ENCODE data around the gene USP12. TPM values are rescaled to one million over a fixed set of nuclear protein-coding genes. Genes with fewer than 3 reads are reported as not detected.
"Not testable (repeated sequence)": the region's sequence is repeated elsewhere in the genome, so short reads cannot be mapped to it uniquely, and the experiment has no call there.

Gene USP12
- total RNA-seq, 1 donor from 2014 or later: 19.1 TPM

DNA sequence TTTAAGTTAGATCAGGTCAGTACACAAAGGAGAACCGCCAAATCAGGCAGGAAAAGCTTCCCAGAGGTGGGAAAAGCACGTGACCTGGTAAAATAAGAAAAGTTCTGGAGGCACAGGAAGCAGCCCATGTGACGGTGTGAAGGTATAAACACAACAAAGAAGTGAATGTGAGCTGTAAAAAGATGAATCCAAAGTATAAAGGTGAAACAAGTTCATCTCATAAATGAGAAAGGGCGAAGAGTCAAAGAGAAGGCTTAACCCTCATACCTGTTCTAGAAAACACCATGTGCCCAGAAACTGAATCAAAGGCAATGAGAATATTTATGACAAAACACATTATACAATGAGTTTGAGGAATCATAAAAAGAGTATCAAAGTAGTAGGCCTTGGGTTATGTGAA lies 47.0 kb downstream of the USP12 start:
- Mint-ChIP-seq H3K9me3 (peaks cover 7% of the 10 kb centered on the region), H3K4me3 (no peak overlapping the region), H3K36me3 (peaks cover 24% of the 10 kb centered on the region)

DNA sequence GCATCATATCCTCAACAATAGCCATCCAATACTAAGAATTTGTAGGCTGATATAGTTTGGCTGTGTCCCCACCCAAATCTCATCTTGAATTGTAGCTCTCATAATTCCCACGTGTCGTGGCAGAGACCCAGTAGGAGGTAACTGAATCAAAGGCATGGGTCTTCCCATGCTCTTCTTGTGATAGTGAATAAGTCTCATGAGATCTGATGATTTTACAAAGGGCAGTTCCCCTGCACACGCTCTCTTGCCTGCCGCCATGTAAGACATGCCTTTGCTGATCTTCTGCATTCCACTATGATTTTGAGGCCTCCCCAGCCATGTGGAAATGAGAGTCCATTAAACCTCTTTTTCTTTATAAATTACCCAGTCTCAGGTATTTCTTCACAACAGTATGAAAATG lies 48.2 kb downstream of the USP12 start:
- peaks cover 24% of the 10 kb centered on the region for H3K36me3 Mint-ChIP-seq
- H3K4me3 Mint-ChIP-seq; DNase-seq (ENCODE audit: extremely low spot score, unreplicated experiment); H3K27me3 Mint-ChIP-seq; H3K4me1 Mint-ChIP-seq (ENCODE audit: unreplicated experiment); H3K27ac Mint-ChIP-seq; H3K9me3 Mint-ChIP-seq: not testable (repeated sequence)

More for the DNA sequence above, 47.0 kb downstream of the USP12 start:
- Mint-ChIP-seq H3K27ac (no peak overlapping the region), H3K27me3 (no peaks in the 10 kb centered on the region), H3K4me1 (ENCODE audit: unreplicated experiment) (peaks cover 1% of the 10 kb centered on the region)
- DNase-seq (ENCODE audit: extremely low spot score, unreplicated experiment): no peak
- TF ChIP-seq CTCF (conservative IDR thresholded peaks at IDR 0.05): no peak

- Mint-ChIP-seq H3K4me3 (no peak overlapping the region), H3K27ac (no peak overlapping the region), H3K36me3 (peaks cover 30% of the 10 kb centered on the region), H3K4me1 (ENCODE audit: unreplicated experiment) (peaks cover 11% of the 10 kb centered on the region), H3K27me3 (no peaks in the 10 kb centered on the region), H3K9me3 (peaks cover 7% of the 10 kb centered on the region)
- no peak for TF ChIP-seq CTCF (conservative IDR thresholded peaks at IDR 0.05)
- no peak for DNase-seq (ENCODE audit: extremely low spot score, unreplicated experiment)
Observed at GRCh38 chr13:27122036-27122435, 49.6 kb downstream of the USP12 start.

DNA sequence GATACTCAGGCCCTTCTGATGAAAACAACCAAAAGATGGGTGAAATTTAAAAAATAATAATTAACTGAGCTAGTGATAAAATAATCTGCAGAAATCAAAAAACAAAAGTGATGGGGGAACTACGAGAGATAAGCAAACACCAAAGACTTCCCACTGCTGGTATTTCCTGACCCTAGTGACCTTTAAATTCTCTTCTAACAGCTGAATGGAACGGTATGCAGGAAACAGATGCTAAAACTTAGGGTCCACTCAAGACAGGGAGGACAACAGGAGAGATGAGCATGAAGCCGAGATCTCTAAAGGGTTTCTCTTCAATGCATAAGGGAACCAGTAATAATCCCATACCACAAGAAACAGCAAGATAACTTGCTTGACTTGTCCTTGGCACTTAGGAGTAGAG lies 50.8 kb downstream of the USP12 start:
- peaks cover 11% of the 10 kb centered on the region for H3K4me1 Mint-ChIP-seq (ENCODE audit: unreplicated experiment)
- H3K4me3 Mint-ChIP-seq: no peak overlapping the region
- no peaks in the 10 kb centered on the region for H3K27me3 Mint-ChIP-seq
- no peak for TF ChIP-seq CTCF (conservative IDR thresholded peaks at IDR 0.05)
- H3K36me3 Mint-ChIP-seq: peaks cover 35% of the 10 kb centered on the region
- DNase-seq (ENCODE audit: extremely low spot score, unreplicated experiment): no peak
- peaks cover 7% of the 10 kb centered on the region for H3K9me3 Mint-ChIP-seq
- no peak overlapping the region for H3K27ac Mint-ChIP-seq

DNA sequence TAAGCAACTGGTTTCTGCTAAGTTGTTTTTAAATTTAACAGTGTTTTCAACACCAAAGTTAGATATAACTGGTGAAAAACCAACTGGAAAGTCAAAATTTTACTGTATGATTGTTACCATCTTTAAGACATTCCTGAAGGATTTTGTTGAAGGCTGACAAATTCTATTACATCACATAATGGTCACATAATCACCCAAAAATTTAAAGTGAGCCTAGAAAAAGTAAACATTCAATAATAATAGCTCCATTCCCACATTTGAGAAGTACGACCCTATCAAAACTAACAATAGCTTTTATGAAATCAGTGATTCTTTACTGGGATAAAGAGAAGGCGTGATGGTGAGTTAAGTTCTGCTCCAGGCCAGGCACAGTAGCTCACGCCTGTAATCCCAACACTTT lies 51.6 kb downstream of the USP12 start:
- H3K27me3 Mint-ChIP-seq: no peaks in the 10 kb centered on the region
- H3K4me1 Mint-ChIP-seq (ENCODE audit: unreplicated experiment): peaks cover 11% of the 10 kb centered on the region
- TF ChIP-seq CTCF (conservative IDR thresholded peaks at IDR 0.05): no peak
- H3K4me3 Mint-ChIP-seq: no peak overlapping the region
- H3K9me3 Mint-ChIP-seq: peaks cover 7% of the 10 kb centered on the region
- no peak for DNase-seq (ENCODE audit: extremely low spot score, unreplicated experiment)
- no peak overlapping the region for H3K27ac Mint-ChIP-seq
- peaks cover 39% of the 10 kb centered on the region for H3K36me3 Mint-ChIP-seq

- Mint-ChIP-seq H3K4me1 (ENCODE audit: unreplicated experiment) (peaks cover 11% of the 10 kb centered on the region), H3K4me3 (no peak overlapping the region), H3K9me3 (peaks cover 6% of the 10 kb centered on the region), H3K36me3 (peaks cover 34% of the 10 kb centered on the region), H3K27ac (no peak overlapping the region), H3K27me3 (no peaks in the 10 kb centered on the region)
- no peak for DNase-seq (ENCODE audit: extremely low spot score, unreplicated experiment)
- no peak for TF ChIP-seq CTCF (conservative IDR thresholded peaks at IDR 0.05)
Observed at GRCh38 chr13:27118428-27119054, 53.1 kb downstream of the USP12 start.
